NCI-H2227 treated with DMSO at 0.1 percent for 48 hours (cell line): ENCODE results near the gene MYBPC2.
A peak's percentile ranks its signal among the peaks of the same experiment; 100 is the strongest.

Experiments
- DNase-seq: peaks from one replicate; lab custom pipeline; 2025; lab: John Stamatoyannopoulos, UW

Gene MYBPC2

GRCh38 chr19:50410109-50410508 lies 22.6 kb upstream of the MYBPC2 start:
- DNase-seq, result no peak

- DNase-seq, result no peak
These were observed 20.3 kb upstream of the MYBPC2 start for GRCh38 chr19:50412419-50412818.

GRCh38 chr19:50413096-50413495 lies 19.6 kb upstream of the MYBPC2 start:
- no peak for DNase-seq

GRCh38 chr19:50413531-50413930 lies 19.2 kb upstream of the MYBPC2 start:
- no peak for DNase-seq

- no peak for DNase-seq
These were observed 17.6 kb upstream of the MYBPC2 start for GRCh38 chr19:50414864-50415660.

GRCh38 chr19:50415661-50416033 lies 17.0 kb upstream of the MYBPC2 start:
- no peak for DNase-seq

- no peak for DNase-seq
These were observed 16.4 kb upstream of the MYBPC2 start for GRCh38 chr19:50416034-50416977.

GRCh38 chr19:50417111-50418081 lies 15.3 kb upstream of the MYBPC2 start:
- no peak for DNase-seq

GRCh38 chr19:50418176-50419021 lies 14.3 kb upstream of the MYBPC2 start, which contains the start of gene SPIB:
SPIB (plus strand) TSS chr19:50418938; CDS start chr19:50418963, 25 bp downstream.
- DNase-seq, result no peak

- DNase-seq, result no peak
These were observed 13.6 kb upstream of the MYBPC2 start for GRCh38 chr19:50419022-50419579.

- no peak for DNase-seq
These were observed 13.1 kb upstream of the MYBPC2 start for GRCh38 chr19:50419580-50420035.

GRCh38 chr19:50420127-50420526 lies 12.6 kb upstream of the MYBPC2 start:
- no peak for DNase-seq

- DNase-seq, result no peak
These were observed 11.9 kb upstream of the MYBPC2 start for GRCh38 chr19:50420808-50421207.

GRCh38 chr19:50422397-50423278 lies 10.1 kb upstream of the MYBPC2 start:
- no peak for DNase-seq

- DNase-seq, result no peak
These were observed 9.2 kb upstream of the MYBPC2 start for GRCh38 chr19:50423279-50424113.

GRCh38 chr19:50425581-50425980 lies 7.1 kb upstream of the MYBPC2 start:
- DNase-seq, result no peak

- no peak for DNase-seq
These were observed 5.3 kb upstream of the MYBPC2 start for GRCh38 chr19:50427318-50427925.

GRCh38 chr19:50427997-50428425 lies 4.7 kb upstream of the MYBPC2 start:
- DNase-seq, result peak; percentile 18
